ENCODE measurements around the gene CLTC.
A peak's percentile ranks its signal among the peaks of the same experiment; 100 is the strongest.

The CLTC gene

DNA sequence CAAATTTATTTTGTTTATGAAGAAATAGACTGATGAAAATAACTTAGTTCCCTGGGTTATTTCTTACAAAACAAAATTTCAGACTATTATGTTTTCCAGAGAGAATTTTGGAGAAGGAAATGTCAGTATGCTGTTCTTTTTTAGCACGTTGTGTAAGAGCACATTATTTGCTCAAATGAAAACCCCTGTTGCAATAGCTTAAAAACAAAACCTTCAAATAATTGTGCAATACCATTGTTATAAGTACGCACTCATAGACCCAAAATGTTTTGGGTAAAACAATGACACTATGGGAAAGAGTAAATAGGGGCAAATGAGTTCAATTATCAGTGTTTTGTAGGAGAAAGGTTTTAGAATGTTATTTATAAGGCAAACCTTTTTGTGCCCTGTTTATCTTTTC, 106.0 kb downstream of the CLTC start:
- no peak overlapping the region for H3K4me3 ChIP-seq (ENCODE audit: control insufficient read depth, low read depth, low read length)
- TF ChIP-seq, protein P1, sequence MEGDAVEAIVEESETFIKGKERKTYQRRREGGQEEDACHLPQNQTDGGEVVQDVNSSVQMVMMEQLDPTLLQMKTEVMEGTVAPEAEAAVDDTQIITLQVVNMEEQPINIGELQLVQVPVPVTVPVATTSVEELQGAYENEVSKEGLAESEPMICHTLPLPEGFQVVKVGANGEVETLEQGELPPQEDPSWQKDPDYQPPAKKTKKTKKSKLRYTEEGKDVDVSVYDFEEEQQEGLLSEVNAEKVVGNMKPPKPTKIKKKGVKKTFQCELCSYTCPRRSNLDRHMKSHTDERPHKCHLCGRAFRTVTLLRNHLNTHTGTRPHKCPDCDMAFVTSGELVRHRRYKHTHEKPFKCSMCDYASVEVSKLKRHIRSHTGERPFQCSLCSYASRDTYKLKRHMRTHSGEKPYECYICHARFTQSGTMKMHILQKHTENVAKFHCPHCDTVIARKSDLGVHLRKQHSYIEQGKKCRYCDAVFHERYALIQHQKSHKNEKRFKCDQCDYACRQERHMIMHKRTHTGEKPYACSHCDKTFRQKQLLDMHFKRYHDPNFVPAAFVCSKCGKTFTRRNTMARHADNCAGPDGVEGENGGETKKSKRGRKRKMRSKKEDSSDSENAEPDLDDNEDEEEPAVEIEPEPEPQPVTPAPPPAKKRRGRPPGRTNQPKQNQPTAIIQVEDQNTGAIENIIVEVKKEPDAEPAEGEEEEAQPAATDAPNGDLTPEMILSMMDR (conservative IDR thresholded peaks at IDR 0.05; ENCODE audit: control insufficient read depth, insufficient read depth, low read depth, low read length): no peak
- DNase-seq (ENCODE audit: low read depth): peak; percentile 79

DNA sequence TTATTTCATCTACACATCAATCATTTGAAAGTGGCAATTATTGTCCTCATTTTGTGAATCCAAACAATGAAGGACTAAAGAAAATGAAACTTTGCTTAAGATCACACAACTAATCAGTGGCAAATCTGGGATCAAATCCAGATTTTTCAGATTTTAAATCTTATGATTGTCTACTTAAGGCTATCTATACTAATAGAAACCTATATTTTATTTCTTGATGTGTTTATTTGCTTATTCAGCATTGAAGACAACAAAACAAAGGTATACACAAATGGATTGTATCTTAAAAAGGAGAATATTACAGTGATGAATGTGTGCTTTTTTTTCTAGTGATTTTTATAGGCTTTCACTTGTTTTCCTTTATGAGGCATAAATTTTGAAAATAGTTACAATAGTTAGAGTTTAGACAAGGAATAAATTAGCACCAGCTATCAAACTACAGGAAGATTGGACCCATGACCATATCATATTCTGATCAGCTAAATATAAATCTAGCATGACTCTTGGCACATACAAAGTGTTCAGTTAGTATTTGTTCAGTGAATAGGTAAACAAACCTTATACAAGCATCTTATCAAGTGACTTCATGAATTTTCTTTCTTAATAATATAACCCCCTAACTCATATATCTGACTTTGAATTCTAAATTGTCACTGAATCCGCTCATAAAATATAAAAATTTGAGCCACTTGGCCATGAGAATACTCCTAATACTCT, 108.3 kb downstream of the CLTC start:
- no peak overlapping the region for H3K4me3 ChIP-seq (ENCODE audit: control insufficient read depth, low read depth, low read length)
- TF ChIP-seq, protein P1 (conservative IDR thresholded peaks at IDR 0.05; ENCODE audit: control insufficient read depth, insufficient read depth, low read depth, low read length): no peak
- DNase-seq (ENCODE audit: low read depth): no peak

DNA sequence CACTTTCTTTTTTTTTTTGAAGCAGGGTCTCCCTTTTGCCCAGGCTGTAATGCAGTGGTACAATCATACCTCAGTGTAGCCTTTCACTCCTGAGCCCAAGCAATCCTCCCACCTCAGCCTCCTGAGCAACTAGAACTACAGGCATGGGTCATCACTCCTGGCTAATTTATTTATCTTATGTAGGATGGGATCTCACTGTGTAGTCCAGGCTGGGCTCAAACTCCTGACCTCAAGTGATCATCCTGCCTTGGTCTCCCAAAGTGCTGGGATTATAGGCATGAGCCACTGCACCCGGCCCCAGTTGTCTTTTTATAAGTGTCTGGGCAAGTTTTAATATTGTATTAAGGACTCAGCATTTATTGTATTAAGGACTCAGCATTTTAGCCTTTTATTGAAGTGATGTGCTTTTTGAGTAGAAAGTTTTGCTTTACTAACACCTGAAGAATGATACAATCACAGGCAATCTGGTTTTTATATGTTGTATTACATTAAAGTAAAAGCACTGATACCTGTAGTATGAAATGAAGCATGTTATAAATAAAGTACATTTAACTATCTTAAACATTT, 110.7 kb downstream of the CLTC start:
- no peak for DNase-seq (ENCODE audit: low read depth)
- H3K4me3 ChIP-seq (ENCODE audit: control insufficient read depth, low read depth, low read length): no peak overlapping the region
- TF ChIP-seq, protein P1 (conservative IDR thresholded peaks at IDR 0.05; ENCODE audit: control insufficient read depth, insufficient read depth, low read depth, low read length): no peak

DNA sequence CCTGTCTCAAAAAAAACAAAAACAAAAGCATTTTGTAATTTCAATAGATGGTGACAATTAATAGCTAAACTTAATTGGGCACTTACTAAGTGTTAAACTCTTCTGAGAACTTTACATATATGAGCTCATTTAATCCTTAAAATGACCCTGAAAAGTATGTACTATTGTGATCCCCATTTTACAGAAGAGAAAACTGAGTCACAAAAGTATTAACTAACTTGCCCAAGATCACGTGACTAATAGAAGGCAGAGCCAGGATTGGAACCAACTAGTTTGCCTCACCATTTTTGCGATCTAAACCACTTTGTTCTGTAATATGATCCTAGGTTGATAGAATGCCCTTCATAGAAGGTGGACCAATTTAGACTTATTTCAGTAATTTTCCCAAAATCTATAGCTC, 114.0 kb downstream of the CLTC start:
- H3K4me3 ChIP-seq (ENCODE audit: control insufficient read depth, low read depth, low read length): no peak overlapping the region
- TF ChIP-seq, protein P1 (conservative IDR thresholded peaks at IDR 0.05; ENCODE audit: control insufficient read depth, insufficient read depth, low read depth, low read length): no peak
- no peak for DNase-seq (ENCODE audit: low read depth)

DNA sequence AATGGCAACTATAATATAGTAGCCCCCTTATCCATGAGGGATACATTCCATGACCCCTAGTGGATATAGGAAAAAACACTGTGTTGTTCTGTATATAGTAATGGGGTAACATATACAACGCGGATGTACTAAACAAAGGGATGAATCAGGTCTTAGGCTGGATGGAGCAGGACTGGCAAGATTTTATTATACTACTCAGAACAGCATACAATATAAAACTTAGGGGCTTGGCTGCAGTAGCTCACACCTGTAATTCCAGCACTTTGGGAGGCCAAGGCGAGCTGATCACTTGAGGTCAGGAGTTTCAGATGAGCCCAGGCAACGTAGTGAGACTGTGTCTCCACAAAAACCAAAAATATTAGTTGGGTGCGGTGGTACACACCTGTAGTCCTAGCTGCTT, 114.5 kb downstream of the CLTC start:
- TF ChIP-seq, protein P1 (conservative IDR thresholded peaks at IDR 0.05; ENCODE audit: control insufficient read depth, insufficient read depth, low read depth, low read length): no peak
- no peak for DNase-seq (ENCODE audit: low read depth)
- H3K4me3 ChIP-seq (ENCODE audit: control insufficient read depth, low read depth, low read length): no peak overlapping the region

DNA sequence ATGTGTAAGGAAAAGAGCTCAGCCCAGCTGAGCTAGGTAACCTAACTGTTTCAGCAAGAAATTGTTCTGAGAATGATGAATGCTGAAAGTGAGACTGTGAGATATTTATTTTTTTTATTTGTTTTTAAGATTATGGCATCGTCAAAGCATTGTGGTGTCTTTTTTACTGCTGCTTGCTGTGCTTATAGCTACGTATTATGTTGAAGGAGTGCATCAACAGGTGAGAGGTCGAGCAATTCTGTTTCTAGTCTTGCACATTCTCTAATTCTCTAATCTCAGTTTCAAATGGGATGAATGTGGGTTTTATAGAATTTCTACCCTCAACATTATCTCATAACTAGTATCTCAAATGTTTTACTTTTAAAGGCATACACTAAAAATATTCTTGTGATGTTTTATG, 117.6 kb downstream of the CLTC start:
- no peak overlapping the region for H3K4me3 ChIP-seq (ENCODE audit: control insufficient read depth, low read depth, low read length)
- no peak for DNase-seq (ENCODE audit: low read depth)
- TF ChIP-seq, protein P1 (conservative IDR thresholded peaks at IDR 0.05; ENCODE audit: control insufficient read depth, insufficient read depth, low read depth, low read length): no peak
